SHP77 (cell line): ENCODE results near the gene NEUROG2.
"Not testable (repeated sequence)": the region's sequence is repeated elsewhere in the genome, so short reads cannot be mapped to it uniquely, and the experiment has no call there.

Experiments
- DNase-seq, 2 experiments: peaks; one replicate each; lab custom pipeline; 2025; lab: John Stamatoyannopoulos, UW

Gene NEUROG2

GRCh38 chr4:112516066-112516470 is at the start of gene NEUROG2:
Gene NEUROG2 (minus strand): TSS chr4:112516180. CDS start chr4:112515475, 705 bp downstream.
- no peak for DNase-seq

GRCh38 chr4:112564706-112565270 is 48.8 kb upstream of the NEUROG2 start:
- no peak for DNase-seq

- no peak for DNase-seq
These were observed 47.6 kb upstream of the NEUROG2 start for GRCh38 chr4:112563431-112564200.

- no peak for DNase-seq
These were observed 46.4 kb upstream of the NEUROG2 start for GRCh38 chr4:112562254-112562879.

GRCh38 chr4:112560084-112560483 is 44.1 kb upstream of the NEUROG2 start:
- DNase-seq: no peak

- DNase-seq: no peak
These were observed 43.1 kb upstream of the NEUROG2 start for GRCh38 chr4:112559053-112559452.

- no peak for DNase-seq
These were observed 41.9 kb upstream of the NEUROG2 start for GRCh38 chr4:112557676-112558411.

- not testable (repeated sequence) for DNase-seq
These were observed 38.3 kb upstream of the NEUROG2 start for GRCh38 chr4:112554271-112554670.

- no peak for DNase-seq
These were observed 36.7 kb upstream of the NEUROG2 start for GRCh38 chr4:112552668-112553067.

GRCh38 chr4:112550728-112551127 is 34.7 kb upstream of the NEUROG2 start:
- no peak for DNase-seq

- DNase-seq: no peak
These were observed 30.5 kb upstream of the NEUROG2 start for GRCh38 chr4:112546476-112546875.

- no peak for DNase-seq
These were observed 29.4 kb upstream of the NEUROG2 start for GRCh38 chr4:112545346-112545745.

- DNase-seq: no peak
These were observed 24.7 kb upstream of the NEUROG2 start for GRCh38 chr4:112540695-112541094.

GRCh38 chr4:112536123-112536522 is 20.1 kb upstream of the NEUROG2 start:
- no peak for DNase-seq

GRCh38 chr4:112532267-112532666 is 16.3 kb upstream of the NEUROG2 start:
- no peak for DNase-seq

GRCh38 chr4:112531146-112531545 is 15.2 kb upstream of the NEUROG2 start:
- no peak for DNase-seq

GRCh38 chr4:112526061-112526460 is 10.1 kb upstream of the NEUROG2 start:
- no peak for DNase-seq

GRCh38 chr4:112523764-112524505 is 8.0 kb upstream of the NEUROG2 start:
- peak; percentile 22 to 38 for DNase-seq

- DNase-seq: peak in 1 of 2 experiments; percentile 8
These were observed 7.2 kb upstream of the NEUROG2 start for GRCh38 chr4:112523008-112523721.

- not testable (repeated sequence) for DNase-seq
These were observed 6.5 kb upstream of the NEUROG2 start for GRCh38 chr4:112522431-112522830.
